ENCODE data around the gene SSH3. TPM values are rescaled to one million over a fixed set of nuclear protein-coding genes. Genes with fewer than 3 reads are reported as not detected.

The SSH3 gene
- total RNA-seq, 2 experiments from 2014 or later: 15.4 to 19.0 TPM

DNA sequence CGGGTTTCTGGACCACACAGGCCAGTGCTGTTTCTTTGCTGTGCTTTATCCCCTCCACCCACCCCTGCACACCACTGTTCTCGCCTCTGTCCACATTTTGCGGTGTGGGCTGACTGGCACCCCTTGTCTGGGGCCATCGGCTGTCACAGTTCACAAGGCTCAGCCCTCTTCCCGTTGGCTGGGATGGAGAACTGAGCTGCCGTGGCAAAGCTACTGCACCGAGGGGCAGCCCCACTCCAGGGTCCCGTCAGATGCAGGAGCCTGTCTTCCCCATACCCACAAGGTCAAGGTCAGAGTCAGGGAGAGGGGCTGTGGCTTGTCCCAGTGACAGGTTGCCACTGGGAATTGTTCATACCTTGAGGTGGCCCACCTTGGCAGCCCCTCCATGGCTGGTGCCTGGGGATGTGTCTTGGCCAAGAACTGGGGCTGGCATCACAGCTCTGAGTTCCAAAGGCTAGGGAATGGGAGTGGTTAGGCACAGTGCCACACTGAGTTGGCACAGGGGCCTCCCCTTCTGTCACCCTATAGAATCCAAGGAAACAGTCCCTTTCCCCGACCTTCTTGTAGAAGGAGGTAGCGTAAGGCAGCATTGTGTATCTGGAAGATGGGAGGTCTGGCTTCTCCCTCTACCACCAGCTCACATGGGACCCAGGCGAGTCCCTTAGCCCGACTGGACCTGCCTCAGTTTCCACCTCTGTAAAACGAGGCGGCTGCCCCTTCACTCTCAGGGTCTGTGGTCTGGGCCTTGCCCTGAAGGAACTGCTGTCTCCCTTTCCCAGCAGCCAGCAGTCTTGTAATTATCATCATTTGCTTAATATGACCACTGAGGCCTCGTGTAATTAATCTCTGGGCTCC, 33.7 kb upstream of the SSH3 start:
- Mint-ChIP-seq H3K27ac (peak overlapping the region; percentile 97), H3K36me3 (ENCODE audit: low read depth) (peaks cover 66% of the 10 kb centered on the region), H3K9me3 (no peaks in the 10 kb centered on the region), H3K4me3 (peak overlapping the region; percentile 90), H3K27me3 (no peaks in the 10 kb centered on the region), H3K4me1 (peaks cover 73% of the 10 kb centered on the region)
- DNase-seq: no peak
- POLR2A ChIA-PET: interaction anchor here (0.9 to 14.4 kb wide), 8 partner anchors 9 to 84 kb away, joined by 3 to 494 read pairs (median 32); partner anchors contain the start of genes ANKRD13D, POLD4 and SSH3
- CTCF ChIA-PET: interaction anchor here (0.7 to 4.3 kb wide), 6 partner anchors 8 to 112 kb away, joined by 3 to 27 read pairs (median 4); partner anchors contain the start of gene ANKRD13D

DNA sequence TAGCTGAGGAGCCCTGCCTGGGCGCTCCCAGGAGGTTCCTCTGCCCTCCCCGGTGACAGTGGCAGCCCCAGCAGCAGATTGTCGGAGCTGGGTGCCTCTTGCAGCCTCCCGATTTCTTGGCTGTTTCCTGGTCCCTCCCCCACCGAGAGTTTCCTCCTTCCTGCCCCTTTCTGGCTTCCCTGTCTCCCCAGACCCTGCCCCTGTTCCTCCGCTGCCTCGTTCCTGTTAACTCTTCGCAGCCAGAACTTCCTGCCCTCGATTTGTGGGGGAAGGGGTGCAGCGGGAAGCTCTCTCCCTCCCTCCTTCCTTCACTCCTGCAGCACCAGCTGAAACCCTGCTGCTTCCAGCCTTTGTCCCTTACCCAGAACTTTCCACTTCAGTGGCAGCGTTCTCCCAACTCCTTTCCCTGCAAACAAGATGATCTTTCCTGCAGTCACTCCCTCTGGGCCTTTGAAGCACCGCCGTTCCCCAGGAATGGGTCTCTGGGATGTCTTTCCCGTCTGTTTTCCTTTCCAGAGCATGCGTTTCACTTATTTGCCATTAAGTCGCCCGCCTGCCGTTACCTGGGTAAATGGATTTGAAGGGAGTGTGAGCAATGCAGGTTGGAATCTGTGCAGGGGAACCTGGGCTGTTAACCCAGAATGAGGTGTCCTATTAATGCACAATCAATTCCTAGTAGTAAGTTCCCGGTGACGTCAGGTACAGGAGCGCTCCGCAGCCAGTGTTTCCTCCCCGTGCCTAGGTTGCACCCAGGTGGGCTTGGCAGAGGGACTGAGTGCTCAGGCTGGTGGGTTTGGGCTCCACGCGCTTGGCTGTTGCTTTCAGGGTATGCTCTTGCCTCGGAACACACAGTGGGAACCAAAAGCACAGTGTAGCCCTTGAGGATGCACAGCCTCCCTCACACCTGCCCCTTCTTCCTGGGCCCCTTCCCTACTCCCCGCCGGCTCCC, 32.8 kb upstream of the SSH3 start:
- H3K27me3 Mint-ChIP-seq: no peaks in the 10 kb centered on the region
- ChIA-PET CTCF (interaction anchor here (0.5 to 4.3 kb wide), 8 partner anchors 9 to 111 kb away, joined by 3 to 27 read pairs (median 4); partner anchors contain the start of gene ANKRD13D), POLR2A (interaction anchor here (0.7 to 14.4 kb wide), 16 partner anchors 8 to 138 kb away, joined by 3 to 494 read pairs (median 7); partner anchors contain the start of genes ANKRD13D, POLD4 and SSH3)
- peaks cover 73% of the 10 kb centered on the region for H3K4me1 Mint-ChIP-seq
- H3K4me3 Mint-ChIP-seq: peak overlapping the region; percentile 90
- H3K27ac Mint-ChIP-seq: peak overlapping the region; percentile 97
- DNase-seq: peak; percentile 41
- H3K9me3 Mint-ChIP-seq: no peaks in the 10 kb centered on the region
- peaks cover 72% of the 10 kb centered on the region for H3K36me3 Mint-ChIP-seq (ENCODE audit: low read depth)

GRCh38 chr11:67271205-67271540, 32.2 kb upstream of the SSH3 start:
- DNase-seq: no peak
- ChIA-PET CTCF (interaction anchor here (0.5 to 4.3 kb wide), 6 partner anchors 9 to 80 kb away, joined by 3 to 27 read pairs (median 8); partner anchors contain the start of gene ANKRD13D), POLR2A (interaction anchor here (0.7 to 14.4 kb wide), 15 partner anchors 8 to 138 kb away, joined by 3 to 494 read pairs (median 7); partner anchors contain the start of genes ANKRD13D, POLD4 and SSH3)
- H3K4me1 Mint-ChIP-seq: peaks cover 74% of the 10 kb centered on the region
- peak overlapping the region; percentile 90 for H3K4me3 Mint-ChIP-seq
- peak overlapping the region; percentile 97 for H3K27ac Mint-ChIP-seq
- peaks cover 79% of the 10 kb centered on the region for H3K36me3 Mint-ChIP-seq (ENCODE audit: low read depth)
- H3K9me3 Mint-ChIP-seq: no peaks in the 10 kb centered on the region
- no peaks in the 10 kb centered on the region for H3K27me3 Mint-ChIP-seq

DNA sequence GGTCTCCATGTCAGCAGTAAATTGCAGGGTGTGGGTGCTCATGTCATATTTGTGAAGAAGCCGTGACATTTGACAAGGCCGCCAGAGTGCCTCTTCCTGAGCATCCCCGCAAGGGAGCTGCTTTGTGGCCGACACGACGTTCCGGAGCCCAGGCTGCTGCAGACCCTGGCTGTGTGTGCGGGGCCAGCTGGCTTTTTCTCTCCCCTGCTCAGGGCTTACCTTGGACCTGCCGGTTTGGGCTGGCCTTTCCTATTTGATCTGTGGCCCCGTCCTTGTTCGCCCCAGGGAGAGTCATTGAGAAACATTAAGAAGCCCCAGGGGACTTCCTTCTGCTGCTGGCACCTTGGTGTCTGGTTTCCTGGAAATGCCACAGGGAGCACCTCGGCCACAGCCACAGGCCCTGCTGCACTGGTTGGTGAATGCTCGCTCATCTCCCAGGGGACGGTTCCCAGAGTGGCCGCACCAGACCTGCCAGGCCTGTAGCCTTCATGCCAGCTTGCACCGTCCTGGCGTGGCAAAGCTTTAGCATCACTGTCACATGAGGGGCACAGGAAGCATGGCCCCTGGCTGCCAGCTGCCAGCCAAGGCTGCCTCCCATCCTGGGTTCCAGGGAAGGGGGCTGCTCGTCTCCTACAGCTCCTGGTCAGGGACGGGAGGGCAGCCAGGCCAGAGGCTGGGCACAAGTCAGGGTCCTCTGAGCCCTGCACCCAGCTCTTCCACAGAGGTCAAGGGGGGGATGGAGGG, 31.6 kb upstream of the SSH3 start:
- ChIA-PET CTCF (interaction anchor here (1.0 to 4.3 kb wide), 7 partner anchors 10 to 130 kb away, joined by 3 to 27 read pairs (median 5); partner anchors contain the start of genes ANKRD13D and PPP1CA), POLR2A (interaction anchor here (0.7 to 14.4 kb wide), 20 partner anchors 9 to 137 kb away, joined by 3 to 494 read pairs (median 3); partner anchors contain the start of genes ANKRD13D, POLD4, RAD9A and SSH3)
- Mint-ChIP-seq H3K4me3 (peak overlapping the region; percentile 90), H3K9me3 (no peaks in the 10 kb centered on the region), H3K4me1 (peaks cover 79% of the 10 kb centered on the region), H3K27me3 (no peaks in the 10 kb centered on the region), H3K36me3 (ENCODE audit: low read depth) (peaks cover 82% of the 10 kb centered on the region), H3K27ac (peak overlapping the region; percentile 97)
- peak; percentile 80 for DNase-seq

DNA sequence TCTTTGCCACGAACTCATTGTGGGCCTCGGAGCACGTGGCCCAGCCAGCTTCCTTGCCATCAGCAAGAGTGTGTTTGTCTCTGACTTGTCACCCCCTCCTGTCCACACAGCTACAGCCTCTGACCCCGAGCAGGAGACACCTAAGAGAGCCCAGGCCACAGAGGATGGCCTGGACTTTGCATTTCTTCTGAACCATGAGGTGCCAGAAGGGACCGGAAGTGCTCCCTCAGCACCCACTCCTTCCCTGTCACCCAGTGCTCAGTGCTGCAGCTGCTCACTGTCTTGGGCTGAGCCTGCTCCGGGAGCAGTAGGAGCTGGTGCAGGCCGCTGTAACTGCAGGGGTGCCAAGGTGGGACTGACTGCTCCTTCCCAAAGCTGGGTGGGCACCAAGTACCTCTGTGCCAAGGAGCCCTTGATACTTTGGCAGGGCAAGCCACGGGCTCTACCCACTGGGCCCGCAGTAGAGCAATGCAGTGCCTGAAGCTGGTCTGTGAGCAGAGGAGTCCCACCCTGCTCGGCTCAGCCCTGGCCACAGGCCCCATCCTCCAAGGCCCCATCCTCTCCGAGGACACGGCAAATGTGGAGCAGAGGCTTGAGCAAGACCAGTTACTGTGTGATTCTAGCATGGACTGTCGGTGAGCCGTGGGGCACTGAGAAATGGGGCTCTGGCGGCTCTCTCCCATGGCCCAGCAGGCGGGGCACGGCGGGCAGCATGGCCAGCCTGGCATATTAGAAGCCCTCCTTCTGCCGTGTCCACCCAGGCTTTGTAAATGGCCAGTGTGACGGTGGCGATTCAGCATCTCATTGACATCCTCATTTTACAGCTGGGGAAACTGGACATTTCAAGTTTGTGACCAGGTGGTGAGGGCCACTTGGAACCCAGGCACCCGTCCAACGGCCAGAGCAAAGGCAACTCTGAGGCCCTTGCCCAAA, 30.7 kb upstream of the SSH3 start:
- ChIA-PET CTCF (interaction anchor here (0.6 to 4.3 kb wide), 9 partner anchors 10 to 157 kb away, joined by 3 to 27 read pairs (median 5); partner anchors contain the start of genes ANKRD13D and PPP1CA), POLR2A (interaction anchor here (0.5 to 14.4 kb wide), 13 partner anchors 8 to 164 kb away, joined by 3 to 494 read pairs (median 7); partner anchors contain the start of genes ANKRD13D, POLD4 and SSH3)
- Mint-ChIP-seq H3K36me3 (ENCODE audit: low read depth) (peaks cover 84% of the 10 kb centered on the region), H3K27me3 (no peaks in the 10 kb centered on the region), H3K27ac (peak overlapping the region; percentile 97), H3K4me3 (peak overlapping the region; percentile 90), H3K4me1 (peaks cover 87% of the 10 kb centered on the region), H3K9me3 (no peaks in the 10 kb centered on the region)
- peak; percentile 45 for DNase-seq

- no peaks in the 10 kb centered on the region for H3K27me3 Mint-ChIP-seq
- CTCF ChIA-PET: interaction anchor here (0.6 to 4.3 kb wide), 5 partner anchors 15 to 128 kb away, joined by 3 to 27 read pairs (median 3); partner anchors contain the start of genes ANKRD13D and PPP1CA
- peak overlapping the region; percentile 35 for H3K4me3 Mint-ChIP-seq
- H3K9me3 Mint-ChIP-seq: no peaks in the 10 kb centered on the region
- H3K4me1 Mint-ChIP-seq: peaks cover 94% of the 10 kb centered on the region
- H3K36me3 Mint-ChIP-seq (ENCODE audit: low read depth): peaks cover 79% of the 10 kb centered on the region
- H3K27ac Mint-ChIP-seq: peak overlapping the region; percentile 97
- POLR2A ChIA-PET: interaction anchor here (1.1 to 14.4 kb wide), 7 partner anchors 7 to 113 kb away, joined by 3 to 494 read pairs (median 7); partner anchors contain the start of gene ANKRD13D
- DNase-seq: no peak
These were observed 29.9 kb upstream of the SSH3 start for GRCh38 chr11:67273260-67273990.

- Mint-ChIP-seq H3K36me3 (ENCODE audit: low read depth) (peaks cover 74% of the 10 kb centered on the region), H3K9me3 (no peaks in the 10 kb centered on the region), H3K4me3 (peak overlapping the region; percentile 59), H3K27me3 (no peaks in the 10 kb centered on the region), H3K4me1 (peaks cover 97% of the 10 kb centered on the region), H3K27ac (peak overlapping the region; percentile 97)
- POLR2A ChIA-PET: interaction anchor here (14.4 kb wide), 1 partner anchor 13 kb away, joined by 494 read pairs; the partner anchor contains the start of gene ANKRD13D
- CTCF ChIA-PET: no interaction called here
- DNase-seq: no peak
These were observed 28.3 kb upstream of the SSH3 start for GRCh38 chr11:67274768-67275605.

DNA sequence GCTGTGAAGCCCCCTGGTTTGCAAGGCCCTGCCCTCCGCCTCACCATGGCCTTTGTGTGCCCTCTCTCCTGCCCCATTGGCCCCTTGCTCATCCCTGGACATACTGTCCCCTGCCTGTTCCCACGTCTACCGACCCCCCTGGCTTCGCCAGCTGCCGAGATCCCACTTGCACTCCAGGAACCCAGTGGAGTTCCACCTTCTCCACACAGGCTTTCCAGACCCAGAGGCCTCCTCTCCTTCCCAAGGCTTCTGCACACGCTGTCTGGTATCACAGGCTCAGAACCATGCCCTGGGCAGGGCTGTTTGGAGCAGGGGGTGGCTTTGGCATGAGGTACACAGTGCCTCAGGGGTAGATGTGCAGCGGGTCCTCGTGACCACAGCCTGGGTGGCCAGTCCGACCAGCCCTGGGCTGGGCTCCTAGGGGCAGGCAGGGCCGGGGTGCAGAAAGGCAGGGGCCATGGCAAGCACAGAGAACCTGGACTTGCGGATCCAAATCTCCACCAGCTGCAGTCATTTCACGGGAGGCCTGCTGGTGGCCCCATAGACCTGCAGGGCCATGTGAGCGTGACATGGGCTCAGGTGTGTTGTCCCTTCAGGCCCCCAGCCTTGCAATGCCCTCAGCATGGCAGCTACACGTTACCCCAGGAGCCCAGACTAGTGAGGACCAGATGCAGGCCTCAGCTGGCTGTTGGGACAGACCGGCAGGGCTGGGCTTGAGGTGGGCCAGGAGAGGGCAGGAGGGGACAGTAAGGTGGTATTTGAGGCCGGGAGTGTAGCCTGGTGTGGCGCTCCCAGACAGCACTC, 27.5 kb upstream of the SSH3 start:
- DNase-seq: no peak
- Mint-ChIP-seq H3K27ac (peak overlapping the region; percentile 93), H3K4me3 (peak overlapping the region; percentile 59), H3K27me3 (no peaks in the 10 kb centered on the region), H3K36me3 (ENCODE audit: low read depth) (peaks cover 74% of the 10 kb centered on the region), H3K9me3 (no peaks in the 10 kb centered on the region), H3K4me1 (peaks cover 93% of the 10 kb centered on the region)
- CTCF ChIA-PET: interaction anchor here (1.0 to 3.1 kb wide), 2 partner anchors 8 to 42 kb away, joined by 3 to 19 read pairs; partner anchors contain the start of gene GRK2
- POLR2A ChIA-PET: interaction anchor here (1.0 to 14.4 kb wide), 4 partner anchors 12 to 128 kb away, joined by 5 to 494 read pairs (median 12); partner anchors contain the start of genes ANKRD13D, SSH3 and TBC1D10C

GRCh38 chr11:67276781-67277230, 26.5 kb upstream of the SSH3 start:
- peak overlapping the region; percentile 93 for H3K27ac Mint-ChIP-seq

More at GRCh38 chr11:67276781-67277230, 26.5 kb upstream of the SSH3 start:
- Mint-ChIP-seq H3K4me3 (peak overlapping the region; percentile 77), H3K4me1 (peaks cover 83% of the 10 kb centered on the region), H3K9me3 (no peaks in the 10 kb centered on the region), H3K36me3 (ENCODE audit: low read depth) (peaks cover 67% of the 10 kb centered on the region), H3K27me3 (no peaks in the 10 kb centered on the region)
- ChIA-PET CTCF (interaction anchor here (0.9 to 3.1 kb wide), 9 partner anchors 7 to 125 kb away, joined by 3 to 32 read pairs (median 9); partner anchors contain the start of genes ANKRD13D, GRK2, PPP1CA and RAD9A), POLR2A (interaction anchor here (0.9 to 14.4 kb wide), 15 partner anchors 8 to 208 kb away, joined by 3 to 494 read pairs (median 5); partner anchors contain the start of genes ANKRD13D, GRK2, POLD4 and SSH3)
- peak; percentile 64 for DNase-seq

All from activated CD4-positive, alpha-beta memory T cell treated with anti-CD3 and anti-CD28 coated beads, Interleukin-2, amount 10 ng/mL, durations not matched to agents 7 days and 5 days (primary cell).